Measurements from ENCODE around the gene NADK. TPM values are rescaled to one million over a fixed set of nuclear protein-coding genes. Genes with fewer than 3 reads are reported as not detected.

Gene NADK
- total RNA-seq, 4 donors from 2014 or later: 66.4 to 119 (median 82.7) TPM

DNA sequence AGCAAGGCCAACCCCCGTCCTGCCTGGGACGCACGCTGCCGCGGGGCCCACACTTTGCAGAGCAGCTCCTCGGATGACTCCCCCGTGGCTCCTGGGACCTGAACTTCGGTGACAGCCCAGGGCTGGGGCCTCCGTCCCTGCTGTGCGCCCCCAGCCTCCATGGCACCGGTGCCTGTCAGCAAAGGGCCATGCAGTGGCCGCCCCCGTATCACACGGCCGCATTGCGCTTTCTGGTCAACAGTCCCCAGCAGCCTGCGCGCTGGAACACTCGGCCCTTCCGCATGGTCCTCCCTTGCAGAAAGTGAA lies 18.0 kb downstream of the NADK start:
- no peak for DNase-seq (ENCODE audit: extremely low spot score)
- H3K27ac ChIP-seq (replicated peaks in 1 of 4): no peak overlapping the region
- TF ChIP-seq, protein P1, sequence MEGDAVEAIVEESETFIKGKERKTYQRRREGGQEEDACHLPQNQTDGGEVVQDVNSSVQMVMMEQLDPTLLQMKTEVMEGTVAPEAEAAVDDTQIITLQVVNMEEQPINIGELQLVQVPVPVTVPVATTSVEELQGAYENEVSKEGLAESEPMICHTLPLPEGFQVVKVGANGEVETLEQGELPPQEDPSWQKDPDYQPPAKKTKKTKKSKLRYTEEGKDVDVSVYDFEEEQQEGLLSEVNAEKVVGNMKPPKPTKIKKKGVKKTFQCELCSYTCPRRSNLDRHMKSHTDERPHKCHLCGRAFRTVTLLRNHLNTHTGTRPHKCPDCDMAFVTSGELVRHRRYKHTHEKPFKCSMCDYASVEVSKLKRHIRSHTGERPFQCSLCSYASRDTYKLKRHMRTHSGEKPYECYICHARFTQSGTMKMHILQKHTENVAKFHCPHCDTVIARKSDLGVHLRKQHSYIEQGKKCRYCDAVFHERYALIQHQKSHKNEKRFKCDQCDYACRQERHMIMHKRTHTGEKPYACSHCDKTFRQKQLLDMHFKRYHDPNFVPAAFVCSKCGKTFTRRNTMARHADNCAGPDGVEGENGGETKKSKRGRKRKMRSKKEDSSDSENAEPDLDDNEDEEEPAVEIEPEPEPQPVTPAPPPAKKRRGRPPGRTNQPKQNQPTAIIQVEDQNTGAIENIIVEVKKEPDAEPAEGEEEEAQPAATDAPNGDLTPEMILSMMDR (IDR thresholded peaks at IDR 0.05): no peak
- TF ChIP-seq POLR2AphosphoS5 (IDR thresholded peaks at IDR 0.05): no peak
- TF ChIP-seq POLR2A (IDR thresholded peaks at IDR 0.05; ENCODE audit: low read depth): no peak
- no peak for TF ChIP-seq EP300 (IDR thresholded peaks at IDR 0.05)

DNA sequence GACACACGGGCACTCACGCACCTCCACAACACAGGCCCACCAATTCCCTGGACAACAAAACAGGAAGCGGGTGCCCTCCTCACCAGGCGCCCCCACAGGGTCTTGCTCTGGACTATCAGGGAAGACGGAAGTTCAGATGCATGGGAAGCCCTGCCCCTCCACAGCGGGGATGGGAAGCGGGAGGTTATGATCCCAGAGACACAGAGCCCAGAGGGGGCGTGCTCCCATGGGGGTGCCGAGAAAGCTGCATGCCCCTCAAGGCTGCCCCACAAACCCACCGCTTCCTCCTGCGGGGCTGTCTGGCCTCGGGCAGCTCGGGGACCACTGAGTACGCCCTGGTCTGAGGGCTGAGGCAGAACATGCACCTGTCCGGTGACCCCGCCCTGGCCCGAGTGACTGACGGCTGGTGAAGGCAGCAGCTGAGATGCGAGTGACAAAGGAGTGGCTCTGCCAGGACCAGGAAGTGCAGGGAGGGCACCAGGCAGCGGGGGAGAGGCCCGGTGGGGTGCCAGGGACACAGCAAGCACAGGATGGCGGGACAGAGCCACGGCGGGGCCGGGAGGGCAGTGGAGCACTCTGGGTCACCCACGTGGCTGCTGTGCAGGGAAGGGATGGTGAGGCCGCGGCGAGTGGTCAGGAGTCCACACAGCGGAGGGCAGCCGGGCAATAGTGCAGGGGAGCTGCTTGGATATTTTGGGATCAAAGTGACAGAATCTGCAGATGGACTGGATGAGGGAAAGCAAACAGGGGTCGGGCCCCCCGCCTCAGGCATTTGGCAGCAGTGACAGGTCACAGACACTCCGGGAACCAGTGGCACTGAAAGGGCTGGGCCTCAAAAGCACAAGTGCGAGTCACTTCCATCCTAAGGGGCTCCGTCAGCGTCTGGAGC lies 18.6 kb downstream of the NADK start:
- intact Hi-C loops (cut with DNase I): no loop called here
- 87% methylated on average over 23 of the region's 37 CpGs for WGBS
- no peak for DNase-seq (ENCODE audit: extremely low spot score)
- no peak overlapping the region for H3K4me3 ChIP-seq
- no peaks in the 10 kb centered on the region for H3K27me3 ChIP-seq
- H3K36me3 ChIP-seq: peaks cover 63 to 100% (median 96%) of the 10 kb centered on the region in 4 donors
- H3K9me3 ChIP-seq: no peaks in the 10 kb centered on the region
- H3K27ac ChIP-seq (replicated peaks in 1 of 4): no peak overlapping the region
- H3K4me1 ChIP-seq: peaks cover 4 to 21% (median 18%) of the 10 kb centered on the region in 4 donors
- TF ChIP-seq, protein P1 (IDR thresholded peaks at IDR 0.05): no peak
- no peak for TF ChIP-seq POLR2A (IDR thresholded peaks at IDR 0.05; ENCODE audit: low read depth)
- TF ChIP-seq POLR2AphosphoS5 (IDR thresholded peaks at IDR 0.05): no peak
- TF ChIP-seq EP300 (IDR thresholded peaks at IDR 0.05): no peak

More for the DNA sequence above, 18.0 kb downstream of the NADK start:
- H3K4me3 ChIP-seq: no peak overlapping the region
- H3K36me3 ChIP-seq: peaks cover 68 to 100% (median 96%) of the 10 kb centered on the region in 4 donors
- intact Hi-C loops (cut with DNase I): no loop called here
- 92% methylated on average over 2 of the region's 20 CpGs for WGBS
- no peaks in the 10 kb centered on the region for H3K27me3 ChIP-seq
- H3K4me1 ChIP-seq: peaks cover 4 to 21% (median 18%) of the 10 kb centered on the region in 4 donors
- H3K9me3 ChIP-seq: no peaks in the 10 kb centered on the region

DNA sequence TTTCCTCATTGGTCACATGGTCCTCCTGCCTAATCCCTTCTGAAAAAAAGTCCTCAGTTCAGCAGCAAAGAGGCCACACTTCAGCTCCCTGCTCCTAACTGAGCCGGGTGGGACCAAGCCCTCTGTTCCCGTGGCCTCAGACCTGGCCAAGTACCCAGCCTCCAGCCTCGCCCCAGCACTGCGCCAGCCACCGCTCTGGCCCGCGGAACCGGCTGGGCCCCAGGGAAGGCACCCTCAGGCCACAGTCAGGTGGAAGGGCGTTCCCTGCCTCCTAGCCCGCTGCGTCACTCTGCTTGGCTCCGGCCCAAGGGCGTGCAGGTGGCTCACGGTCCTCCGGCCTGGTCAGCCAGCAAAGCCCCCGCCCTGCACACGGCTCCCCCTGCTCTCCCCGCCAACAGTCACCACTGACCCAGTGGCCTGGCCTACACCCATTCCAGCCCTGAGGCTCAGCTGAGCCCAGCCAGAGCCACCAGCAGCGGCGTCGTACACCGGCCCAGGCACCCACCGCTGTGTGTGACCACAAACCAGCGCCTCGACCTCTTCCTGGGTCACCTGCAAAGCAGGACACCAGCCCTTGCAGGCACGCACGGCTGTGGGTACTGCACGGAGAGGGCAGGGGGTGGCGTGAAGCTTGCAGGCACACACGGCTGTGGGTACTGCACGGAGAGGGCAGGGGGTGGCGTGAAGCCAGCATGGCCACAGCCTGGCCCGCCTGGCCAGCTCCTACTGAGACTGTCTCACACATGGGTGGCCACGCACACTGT lies 19.4 kb downstream of the NADK start:
- Histone ChIP-seq H3K4me1 (peaks cover 4 to 21% (median 18%) of the 10 kb centered on the region in 4 donors), H3K27me3 (no peaks in the 10 kb centered on the region), H3K36me3 (peaks cover 64 to 100% (median 96%) of the 10 kb centered on the region in 4 donors), H3K9me3 (no peaks in the 10 kb centered on the region), H3K4me3 (no peak overlapping the region), H3K27ac (replicated peaks in 1 of 4) (peak overlapping the region in 1 of 4 donors; percentile 23)
- TF ChIP-seq, protein P1 (IDR thresholded peaks at IDR 0.05): no peak
- TF ChIP-seq POLR2AphosphoS5 (IDR thresholded peaks at IDR 0.05) (peak in 1 of 2 donors; percentile 33), POLR2A (IDR thresholded peaks at IDR 0.05; ENCODE audit: low read depth) (no peak), EP300 (IDR thresholded peaks at IDR 0.05) (no peak)
- DNase-seq (ENCODE audit: extremely low spot score): no peak
- intact Hi-C loops (cut with DNase I): no loop called here
- WGBS: 87% methylated on average over 14 of the region's 34 CpGs

DNA sequence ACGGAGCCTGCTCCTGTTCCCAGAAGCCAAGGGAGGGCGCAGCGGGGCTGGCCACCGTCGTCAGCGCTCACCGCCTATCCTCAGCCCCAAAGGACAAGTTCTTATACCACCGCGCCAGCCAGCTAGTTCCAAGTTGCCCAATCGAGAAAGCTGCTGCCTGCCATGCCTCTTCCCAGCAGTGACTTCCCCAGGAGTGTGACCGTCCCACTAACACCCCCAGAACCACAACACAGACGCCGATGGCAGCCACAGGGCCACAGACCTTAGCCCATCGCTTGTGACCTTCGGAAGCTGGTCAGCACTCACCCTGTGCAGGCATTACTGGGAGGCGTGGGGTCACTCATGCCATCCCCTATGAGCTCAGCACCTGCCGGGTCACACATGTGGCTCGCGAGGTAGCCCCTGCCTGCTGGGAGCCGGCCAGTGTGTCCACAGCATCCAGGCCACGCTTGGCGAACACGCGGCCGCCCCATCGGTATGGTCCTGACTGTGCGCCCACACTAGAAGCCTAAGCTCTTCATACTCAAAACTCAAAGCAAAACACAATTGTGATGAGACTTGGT lies 20.1 kb downstream of the NADK start:
- peaks cover 71 to 100% (median 97%) of the 10 kb centered on the region in 4 donors for H3K36me3 ChIP-seq
- H3K27ac ChIP-seq (replicated peaks in 1 of 4): peak overlapping the region in 1 of 4 donors; percentile 23
- TF ChIP-seq POLR2AphosphoS5 (IDR thresholded peaks at IDR 0.05) (no peak), POLR2A (IDR thresholded peaks at IDR 0.05; ENCODE audit: low read depth) (no peak), EP300 (IDR thresholded peaks at IDR 0.05) (no peak)
- TF ChIP-seq, protein P1 (IDR thresholded peaks at IDR 0.05): no peak
- no peak for DNase-seq (ENCODE audit: extremely low spot score)
- WGBS: 95% methylated on average over 24 of the region's 27 CpGs
- no peaks in the 10 kb centered on the region for H3K9me3 ChIP-seq
- intact Hi-C loops (cut with DNase I): no loop called here
- peaks cover 4 to 21% (median 18%) of the 10 kb centered on the region in 4 donors for H3K4me1 ChIP-seq
- no peak overlapping the region for H3K4me3 ChIP-seq
- H3K27me3 ChIP-seq: no peaks in the 10 kb centered on the region

Data from esophagus muscularis mucosa (tissue), 4 donors.